GM12874 (cell line): Measurements from ENCODE around the gene PMM2.

ENCODE experiments used
- TF ChIP-seq, protein P1 (sequence below): IDR thresholded peaks from 2 replicates; pipeline ENCODE4 v1.5.1; 2011; ENCODE audit warnings: low read depth, mild to moderate bottlenecking, control low read depth, low read length, moderate library complexity; ENCODE audit not compliant: insufficient read depth

PMM2 gene

DNA sequence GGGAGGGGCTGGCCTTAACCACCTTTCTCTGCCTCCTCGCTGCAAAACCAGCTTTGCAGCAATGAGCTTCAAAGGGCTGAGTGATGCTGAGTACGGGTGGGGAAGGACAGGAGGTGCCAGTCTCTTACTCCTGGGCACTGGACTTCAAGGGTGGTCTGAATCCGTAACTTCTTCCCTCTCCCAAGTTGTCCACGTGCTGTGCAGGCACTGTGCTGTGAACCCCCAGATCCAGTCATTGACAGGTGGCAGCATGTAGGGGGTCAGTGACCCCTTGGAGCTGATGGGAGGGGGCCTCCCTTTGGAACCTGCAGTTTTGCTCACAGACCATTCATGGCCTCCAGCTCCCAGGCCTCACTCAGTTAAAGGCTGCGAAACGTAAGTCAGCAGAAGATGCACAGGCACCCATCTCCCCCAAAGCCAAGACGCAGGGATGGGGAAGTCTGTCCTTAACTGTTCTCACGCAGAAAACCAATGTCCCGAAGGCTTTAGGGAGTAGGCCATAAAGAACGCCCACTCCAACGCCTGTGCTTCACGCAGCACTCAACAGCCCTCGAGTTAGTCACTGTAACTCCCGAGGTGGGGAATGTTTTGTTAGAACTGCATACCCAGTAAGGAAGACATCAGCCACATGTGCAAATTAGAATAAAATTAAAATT lies 92.4 kb downstream of the PMM2 start:
- TF ChIP-seq, protein P1, sequence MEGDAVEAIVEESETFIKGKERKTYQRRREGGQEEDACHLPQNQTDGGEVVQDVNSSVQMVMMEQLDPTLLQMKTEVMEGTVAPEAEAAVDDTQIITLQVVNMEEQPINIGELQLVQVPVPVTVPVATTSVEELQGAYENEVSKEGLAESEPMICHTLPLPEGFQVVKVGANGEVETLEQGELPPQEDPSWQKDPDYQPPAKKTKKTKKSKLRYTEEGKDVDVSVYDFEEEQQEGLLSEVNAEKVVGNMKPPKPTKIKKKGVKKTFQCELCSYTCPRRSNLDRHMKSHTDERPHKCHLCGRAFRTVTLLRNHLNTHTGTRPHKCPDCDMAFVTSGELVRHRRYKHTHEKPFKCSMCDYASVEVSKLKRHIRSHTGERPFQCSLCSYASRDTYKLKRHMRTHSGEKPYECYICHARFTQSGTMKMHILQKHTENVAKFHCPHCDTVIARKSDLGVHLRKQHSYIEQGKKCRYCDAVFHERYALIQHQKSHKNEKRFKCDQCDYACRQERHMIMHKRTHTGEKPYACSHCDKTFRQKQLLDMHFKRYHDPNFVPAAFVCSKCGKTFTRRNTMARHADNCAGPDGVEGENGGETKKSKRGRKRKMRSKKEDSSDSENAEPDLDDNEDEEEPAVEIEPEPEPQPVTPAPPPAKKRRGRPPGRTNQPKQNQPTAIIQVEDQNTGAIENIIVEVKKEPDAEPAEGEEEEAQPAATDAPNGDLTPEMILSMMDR, result no peak

DNA sequence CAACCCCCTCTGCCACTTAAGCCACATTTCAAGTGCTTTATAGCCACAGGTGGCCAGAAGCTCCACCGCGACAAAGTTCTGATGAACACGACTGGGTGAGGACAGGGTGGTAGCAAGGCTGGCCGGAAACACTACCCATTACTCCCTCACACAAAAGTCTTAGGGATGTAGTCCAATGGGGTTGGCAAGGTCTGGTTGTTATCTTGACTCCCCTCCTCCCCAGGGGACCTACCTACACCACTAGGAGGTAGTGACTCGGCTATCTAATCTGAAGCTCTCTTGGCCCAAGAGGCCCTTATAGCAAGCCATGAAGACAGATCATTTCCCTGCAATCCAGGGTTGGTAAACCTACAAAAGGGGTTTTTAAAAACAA lies 92.9 kb downstream of the PMM2 start:
- TF ChIP-seq, protein P1, result no peak

DNA sequence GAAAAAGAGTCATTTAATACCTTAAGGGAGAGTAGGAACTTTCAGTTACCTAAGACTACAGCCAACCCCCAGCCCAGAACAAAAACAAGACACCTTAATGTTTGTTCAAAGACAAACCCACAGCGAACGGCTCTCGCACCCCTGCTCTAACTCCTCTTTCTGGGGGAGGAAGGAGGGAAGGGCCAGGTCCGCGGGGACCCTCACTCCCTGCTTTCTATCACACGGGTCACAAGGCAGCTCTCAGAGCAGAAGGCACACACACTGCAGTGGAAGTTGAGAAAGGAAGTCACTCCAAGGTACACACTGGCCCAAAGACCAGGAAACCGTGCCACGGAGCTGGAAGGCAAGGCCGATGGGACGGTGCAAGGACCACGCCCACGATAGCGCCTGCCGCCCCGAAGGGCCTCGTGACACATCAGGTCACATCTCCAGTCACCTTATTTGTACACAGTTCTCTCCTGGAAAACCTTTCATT lies 94.5 kb downstream of the PMM2 start:
- TF ChIP-seq, protein P1, result no peak

DNA sequence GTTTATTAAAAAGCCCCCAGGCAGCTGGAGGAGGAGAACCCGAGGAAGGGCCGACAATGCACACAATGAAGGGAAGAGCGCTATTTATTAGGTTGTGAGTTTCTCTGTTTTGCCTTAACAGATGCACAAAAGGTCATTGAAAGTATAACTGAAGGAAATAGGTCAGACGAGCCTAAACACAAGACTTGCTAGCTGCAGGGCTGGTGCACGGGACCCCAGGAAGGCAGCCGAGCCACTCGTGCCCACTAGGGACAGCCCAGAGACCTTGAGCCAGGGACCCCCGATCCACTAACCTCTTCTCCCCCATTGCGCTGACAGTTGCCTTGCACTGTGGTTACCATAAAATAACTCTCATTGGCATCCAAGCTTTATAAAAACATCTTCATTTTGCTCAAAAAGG lies 95.8 kb downstream of the PMM2 start:
- TF ChIP-seq, protein P1, result no peak

DNA sequence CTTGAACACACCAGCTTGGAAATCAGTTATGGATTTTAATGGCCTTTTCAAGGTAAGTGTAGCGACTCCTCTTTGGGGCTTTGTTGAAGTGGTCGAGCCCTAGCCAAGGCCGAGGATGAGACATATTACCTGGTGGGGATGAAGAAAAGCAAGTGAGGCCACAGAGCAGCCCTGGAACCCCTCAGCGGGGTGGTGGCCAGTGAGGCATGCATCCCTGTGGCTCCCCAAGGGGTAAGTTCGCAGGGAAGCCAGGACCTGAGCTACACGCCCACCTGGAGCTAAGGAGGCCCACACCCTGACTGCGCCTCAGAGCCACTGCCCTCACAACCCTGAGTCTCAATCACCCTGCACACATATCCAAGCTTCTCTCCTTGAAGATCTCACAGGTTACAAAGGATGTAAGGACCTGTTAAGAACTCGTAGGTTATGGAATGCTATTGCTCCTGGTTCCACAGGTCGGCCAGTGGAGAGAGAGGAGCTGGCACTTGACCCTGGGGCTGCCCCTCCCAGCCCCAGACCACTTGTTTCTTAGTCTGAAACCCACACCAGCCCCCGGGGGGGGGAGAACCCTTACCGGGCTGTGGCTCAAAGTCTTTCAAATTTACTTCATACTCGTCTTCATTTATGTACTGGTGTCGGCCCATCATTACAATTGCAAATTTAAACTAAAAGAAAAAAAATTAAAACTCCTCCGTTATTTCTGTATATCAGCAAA lies 96.5 kb downstream of the PMM2 start:
- TF ChIP-seq, protein P1, result no peak

DNA sequence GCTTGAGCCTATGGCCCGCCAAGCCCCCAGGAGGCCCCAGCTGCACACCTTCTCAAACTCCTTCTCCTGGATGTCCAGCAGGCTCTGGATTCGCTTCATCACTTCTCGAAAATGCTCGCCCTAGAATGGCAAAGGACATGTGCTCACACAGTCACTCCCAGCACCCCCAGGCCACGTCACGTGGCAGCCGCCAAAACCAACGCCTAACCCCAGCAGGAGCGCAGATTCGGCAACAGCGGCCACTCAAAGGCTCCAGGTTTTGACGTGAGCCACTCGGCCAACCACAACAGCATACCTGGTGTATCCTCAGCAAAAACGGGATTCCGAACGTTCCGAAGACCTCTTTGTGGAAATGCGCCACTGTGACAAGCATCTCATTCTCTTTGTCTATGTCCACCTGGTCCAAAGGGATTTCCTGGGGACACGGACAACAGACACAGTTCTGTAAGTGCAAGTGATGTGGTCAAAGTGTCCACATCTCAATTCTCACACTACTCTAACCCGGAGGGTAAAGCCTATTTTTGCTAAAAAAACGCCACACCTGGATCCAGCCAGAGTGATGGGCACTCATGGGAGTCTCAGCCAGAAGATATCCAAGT lies 97.2 kb downstream of the PMM2 start:
- TF ChIP-seq, protein P1, result no peak

DNA sequence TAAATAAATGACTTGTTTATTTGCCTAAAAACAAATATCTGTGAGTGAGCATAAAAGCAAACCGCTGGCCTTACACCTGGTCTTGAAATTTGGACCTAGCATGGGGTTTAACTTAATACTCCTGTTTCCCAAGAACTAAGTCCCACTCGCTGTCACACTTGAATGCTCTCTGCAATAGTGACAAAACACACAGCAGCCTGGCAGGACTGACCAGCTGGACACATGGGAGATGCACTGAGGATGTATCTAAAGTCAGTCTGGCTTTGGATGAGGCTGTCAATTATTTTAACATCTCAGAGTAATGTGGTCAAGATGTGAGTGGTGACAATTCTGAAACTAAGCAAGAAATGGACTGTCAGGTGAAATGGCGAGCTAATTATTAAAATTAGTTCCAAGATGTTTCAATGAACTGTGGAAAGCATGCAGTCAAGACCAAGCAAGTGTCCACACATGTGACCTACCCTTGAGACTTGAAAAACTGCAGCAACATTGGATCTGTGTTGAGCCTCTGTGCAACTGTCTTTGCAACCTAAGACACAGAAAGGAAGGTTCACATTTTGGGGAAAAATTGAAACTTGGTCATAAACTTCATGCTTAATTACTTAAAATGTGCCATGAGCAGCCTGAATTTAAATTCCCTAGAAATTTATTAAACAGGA lies 101.2 kb downstream of the PMM2 start:
- TF ChIP-seq, protein P1, result no peak
